Measurements from ENCODE around the gene SENP6.

Gene SENP6

GRCh38 chr6:75747152-75747992 is 145.7 kb downstream of the SENP6 start:
- no peak for DNase-seq (ENCODE audit: low read depth)

DNA sequence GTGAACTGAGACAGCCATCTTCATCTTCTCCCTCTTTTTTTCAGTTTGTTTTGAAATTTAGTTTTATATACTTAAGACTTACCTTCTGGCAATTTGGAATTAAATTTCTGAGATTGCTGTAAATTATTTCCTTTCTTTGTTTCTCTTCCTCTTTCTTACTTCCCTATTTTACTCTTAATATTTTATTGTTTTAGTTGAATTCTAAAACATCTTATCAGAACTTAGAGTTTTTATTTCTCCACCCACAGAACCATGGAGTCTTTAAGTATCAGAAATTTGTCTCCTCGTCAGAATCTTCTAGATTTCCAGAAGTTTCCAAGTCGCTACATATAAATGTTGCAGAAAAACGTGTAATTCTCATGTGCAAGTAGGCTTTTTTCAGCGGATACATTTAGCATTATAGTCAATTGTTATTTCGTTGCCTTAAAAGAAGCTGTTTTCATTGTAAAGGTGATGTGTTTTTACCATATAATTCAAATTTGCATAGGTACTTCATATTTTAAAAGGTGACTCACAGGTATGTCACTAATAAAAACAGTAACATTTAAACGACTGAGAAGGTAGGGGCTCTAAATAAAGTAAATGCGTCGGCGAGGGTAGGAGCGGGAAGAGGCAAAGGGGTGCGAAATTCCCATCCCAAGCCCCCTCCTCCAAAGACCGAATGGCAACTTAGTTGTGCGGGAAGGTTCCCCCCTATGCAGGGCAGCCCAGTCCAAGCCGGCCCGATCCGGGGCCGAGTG is 146.5 kb downstream of the SENP6 start:
- no peak for DNase-seq (ENCODE audit: low read depth)

- DNase-seq (ENCODE audit: low read depth), result no peak
Measured at GRCh38 chr6:75748743-75749538, 147.3 kb downstream of the SENP6 start, which contains the start of gene MYO6. Gene MYO6 (plus strand): TSS chr6:75749239. CDS start chr6:75817548, 68,309 bp downstream.

GRCh38 chr6:75751443-75751842 is 149.8 kb downstream of the SENP6 start:
- no peak for DNase-seq (ENCODE audit: low read depth)

GRCh38 chr6:75752365-75752764 is 150.7 kb downstream of the SENP6 start:
- no peak for DNase-seq (ENCODE audit: low read depth)

GRCh38 chr6:75755704-75756103 is 154.0 kb downstream of the SENP6 start:
- no peak for DNase-seq (ENCODE audit: low read depth)

- no peak for DNase-seq (ENCODE audit: low read depth)
Measured at GRCh38 chr6:75757295-75757694, 155.6 kb downstream of the SENP6 start.

- no peak for DNase-seq (ENCODE audit: low read depth)
Measured at GRCh38 chr6:75758061-75758460, 156.4 kb downstream of the SENP6 start.

DNA sequence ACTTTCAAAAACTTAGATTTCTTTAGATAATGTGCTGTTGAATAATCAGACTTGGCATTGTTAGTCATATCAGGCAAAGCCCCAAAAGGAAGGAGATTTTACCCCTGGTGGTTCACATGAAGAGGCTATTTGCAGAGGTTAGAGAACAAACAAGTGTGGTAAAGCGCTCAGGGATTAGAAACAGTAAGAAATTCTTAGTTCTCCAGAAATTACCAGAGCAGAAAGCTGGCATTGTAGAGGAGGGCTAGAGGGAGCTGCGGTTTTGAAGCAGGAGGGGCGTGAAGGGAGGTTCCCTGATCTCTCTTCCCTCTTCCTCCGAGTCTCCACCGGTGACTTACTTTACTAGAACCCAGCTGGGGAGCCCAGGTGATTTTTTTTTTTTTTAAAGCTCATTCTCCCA is 157.5 kb downstream of the SENP6 start:
- DNase-seq (ENCODE audit: low read depth), result no peak

- no peak for DNase-seq (ENCODE audit: low read depth)
Measured at GRCh38 chr6:75760320-75760719, 158.6 kb downstream of the SENP6 start.

GRCh38 chr6:75761489-75761888 is 159.8 kb downstream of the SENP6 start:
- no peak for DNase-seq (ENCODE audit: low read depth)

- DNase-seq (ENCODE audit: low read depth), result no peak
Measured at GRCh38 chr6:75762063-75762462, 160.4 kb downstream of the SENP6 start.

DNA sequence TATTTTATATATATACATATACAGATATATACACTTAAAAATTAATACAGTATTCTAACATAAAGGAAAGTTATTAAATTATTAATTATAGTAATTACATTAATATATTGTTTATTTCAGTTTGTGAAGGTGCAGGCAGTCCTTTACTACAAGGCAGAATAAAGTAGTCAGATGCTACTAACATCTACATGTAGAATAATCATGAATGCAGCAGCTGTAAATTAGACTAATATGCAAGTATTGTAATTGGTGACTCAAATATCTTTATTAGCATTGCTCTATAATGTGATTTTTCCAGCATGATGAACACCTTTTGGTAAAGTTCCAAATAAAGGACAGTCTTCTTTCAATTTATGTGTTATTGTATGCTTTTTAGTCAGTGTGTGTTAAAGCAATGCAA is 164.7 kb downstream of the SENP6 start:
- no peak for DNase-seq (ENCODE audit: low read depth)

Measured in HS-5 (cell line).